HPDE6-E6E7 (cell line): ENCODE measurements around the gene GDPGP1.
A peak's percentile ranks its signal among the peaks of the same experiment; 100 is the strongest.
"Not testable (repeated sequence)": the region's sequence is repeated elsewhere in the genome, so short reads cannot be mapped to it uniquely, and the experiment has no call there.

ENCODE experiments used
- DNase-seq: peaks from one replicate; pipeline ENCODE4 v3.0.0; 2011; ENCODE audit warnings: missing footprints; ENCODE audit errors: extremely low spot score

GDPGP1 gene

DNA sequence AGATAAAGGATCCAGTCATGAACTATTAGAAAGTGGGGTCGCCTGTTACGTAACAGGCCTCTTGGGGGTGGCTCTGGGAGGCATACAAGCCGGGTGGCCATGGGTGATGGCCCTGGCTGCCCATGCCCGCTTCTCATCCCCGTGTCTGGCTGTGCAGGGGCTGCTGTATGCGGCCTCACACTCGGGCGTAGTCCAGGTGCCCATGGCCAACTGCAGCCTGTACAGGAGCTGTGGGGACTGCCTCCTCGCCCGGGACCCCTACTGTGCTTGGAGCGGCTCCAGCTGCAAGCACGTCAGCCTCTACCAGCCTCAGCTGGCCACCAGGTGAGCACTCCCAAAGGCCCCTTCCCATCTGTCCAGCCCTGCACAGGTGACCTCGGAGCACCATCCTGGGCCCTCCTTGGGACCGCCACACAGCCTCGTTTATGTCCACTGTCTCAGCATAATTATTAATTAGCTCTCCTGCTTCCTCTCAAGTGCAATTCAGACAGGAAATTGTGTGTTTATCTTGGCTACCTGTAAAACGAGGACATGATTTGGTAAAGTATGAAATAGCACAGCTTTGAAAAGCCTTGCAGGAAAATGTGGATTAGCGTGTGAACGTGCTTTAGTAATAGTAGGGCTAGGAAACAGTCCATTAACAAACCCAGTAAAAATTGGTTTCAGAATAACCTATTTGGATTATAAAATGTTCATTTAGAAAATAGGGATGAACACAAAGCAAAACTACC is 8.3 kb upstream of the GDPGP1 start:
- no peak for DNase-seq

DNA sequence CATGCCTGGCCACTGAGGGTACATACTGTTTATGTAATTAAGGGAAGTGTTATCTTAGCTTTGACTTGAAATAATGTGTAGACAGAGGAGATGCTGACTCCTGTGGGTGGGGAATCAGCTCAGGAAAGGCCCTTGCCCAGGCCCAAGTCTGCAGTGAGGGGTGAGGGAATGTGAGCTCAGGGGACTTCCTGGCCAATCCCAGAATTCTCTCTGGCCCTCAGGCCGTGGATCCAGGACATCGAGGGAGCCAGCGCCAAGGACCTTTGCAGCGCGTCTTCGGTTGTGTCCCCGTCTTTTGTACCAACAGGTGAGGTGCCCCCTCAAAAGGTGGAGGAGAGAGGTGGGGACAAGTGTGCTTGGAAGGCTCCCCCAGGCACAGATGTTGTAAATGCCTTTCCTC is 6.7 kb upstream of the GDPGP1 start:
- no peak for DNase-seq

GRCh38 chr15:90227816-90228772 is 5.9 kb upstream of the GDPGP1 start:
- no peak for DNase-seq

DNA sequence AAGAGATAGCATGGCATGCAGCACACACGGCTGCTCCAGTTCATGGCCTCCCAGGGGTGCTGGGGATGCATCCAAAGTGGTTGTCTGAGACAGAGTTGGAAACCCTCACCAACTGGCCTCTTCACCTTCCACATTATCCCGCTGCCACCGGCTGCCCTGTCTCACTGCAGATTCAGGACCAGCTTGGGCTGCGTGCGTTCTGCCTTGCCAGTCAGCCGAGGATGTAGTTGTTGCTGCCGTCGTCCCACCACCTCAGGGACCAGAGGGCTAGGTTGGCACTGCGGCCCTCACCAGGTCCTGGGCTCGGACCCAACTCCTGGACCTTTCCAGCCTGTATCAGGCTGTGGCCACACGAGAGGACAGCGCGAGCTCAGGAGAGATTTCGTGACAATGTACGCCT is 5.0 kb upstream of the GDPGP1 start:
- DNase-seq: no peak

- no peak for DNase-seq
Observed at GRCh38 chr15:90230071-90230494, 3.9 kb upstream of the GDPGP1 start.

- no peak for DNase-seq
Observed at GRCh38 chr15:90230610-90231009, 3.4 kb upstream of the GDPGP1 start.

DNA sequence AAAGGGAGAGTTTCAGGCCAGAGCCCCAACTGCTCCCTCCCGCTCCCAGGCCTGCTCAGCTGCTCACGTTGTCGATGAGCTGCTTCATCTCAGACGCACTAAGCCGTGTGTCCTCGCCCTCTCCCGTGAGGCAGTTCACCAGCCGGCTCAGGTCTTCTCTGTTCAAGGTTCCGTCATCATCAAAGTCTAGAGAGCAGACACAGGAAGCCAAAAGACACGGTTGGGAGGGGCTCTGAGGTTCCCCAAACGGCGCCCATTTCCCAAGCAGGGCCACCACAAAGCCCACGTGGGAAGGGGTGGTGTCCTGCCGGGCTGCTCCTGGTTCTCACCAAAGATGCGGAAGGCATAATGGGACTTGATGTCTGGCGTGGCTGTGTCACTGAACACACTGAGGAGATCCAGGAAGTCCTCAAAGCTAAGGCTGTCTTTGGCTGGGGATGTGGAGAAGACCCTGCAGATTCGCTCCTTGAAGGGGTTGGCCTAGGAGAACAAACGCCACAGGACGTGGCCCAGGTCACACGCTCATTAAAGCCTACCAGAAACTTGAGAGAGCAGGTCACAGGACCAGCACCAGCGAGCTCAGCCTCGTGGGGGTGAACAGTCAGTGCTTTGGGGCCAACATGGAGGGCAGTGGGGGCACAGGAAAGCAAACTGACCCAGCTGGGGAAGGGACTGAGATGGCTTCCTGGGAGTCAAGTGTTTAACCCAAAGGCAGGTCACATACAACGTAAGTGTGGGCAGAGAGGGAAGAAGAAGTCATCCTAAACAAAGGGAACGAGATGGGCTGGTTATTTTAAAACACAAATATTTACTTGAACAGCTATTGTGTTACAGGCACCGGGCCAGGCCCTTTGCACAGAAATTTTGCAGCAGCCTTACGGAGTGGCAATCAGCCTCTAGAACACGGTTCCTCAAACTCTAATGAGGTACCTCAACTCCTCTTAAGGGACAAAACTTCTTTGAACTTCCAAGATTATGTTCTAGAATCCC is 2.7 kb upstream of the GDPGP1 start:
- DNase-seq: no peak

- DNase-seq: no peak
Observed at GRCh38 chr15:90232196-90232595, 1.8 kb upstream of the GDPGP1 start.

GRCh38 chr15:90232941-90233386 is 1.0 kb upstream of the GDPGP1 start:
- DNase-seq: no peak

- DNase-seq: no peak
Observed at GRCh38 chr15:90233387-90234095, 468 bp upstream of the GDPGP1 start, which contains the start of gene CIB1. Gene CIB1, minus strand, starts transcription at chr15:90233941. Its CDS starts 56 bp downstream, at chr15:90233885.

GRCh38 chr15:90239371-90239770 is 5.4 kb downstream of the GDPGP1 start:
- no peak for DNase-seq

DNA sequence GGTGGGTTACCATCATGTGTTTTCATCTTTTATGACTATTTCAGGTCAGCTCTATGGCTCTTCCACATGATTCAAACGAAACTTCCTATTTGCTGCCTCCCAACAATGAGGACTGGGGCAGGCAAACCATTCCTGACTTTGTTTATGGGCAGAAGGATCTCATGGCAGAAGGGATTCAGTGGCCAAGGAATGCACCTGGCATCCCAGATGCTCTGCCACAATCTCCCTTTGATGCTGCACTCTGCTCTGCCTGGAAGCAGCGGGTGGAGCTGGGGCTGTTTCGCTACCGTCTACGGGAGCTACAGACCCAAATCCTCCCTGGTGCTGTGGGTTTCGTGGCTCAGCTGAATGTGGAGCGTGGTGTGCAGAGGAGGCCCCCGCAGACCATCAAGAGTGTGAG is 6.8 kb downstream of the GDPGP1 start:
- no peak for DNase-seq

DNA sequence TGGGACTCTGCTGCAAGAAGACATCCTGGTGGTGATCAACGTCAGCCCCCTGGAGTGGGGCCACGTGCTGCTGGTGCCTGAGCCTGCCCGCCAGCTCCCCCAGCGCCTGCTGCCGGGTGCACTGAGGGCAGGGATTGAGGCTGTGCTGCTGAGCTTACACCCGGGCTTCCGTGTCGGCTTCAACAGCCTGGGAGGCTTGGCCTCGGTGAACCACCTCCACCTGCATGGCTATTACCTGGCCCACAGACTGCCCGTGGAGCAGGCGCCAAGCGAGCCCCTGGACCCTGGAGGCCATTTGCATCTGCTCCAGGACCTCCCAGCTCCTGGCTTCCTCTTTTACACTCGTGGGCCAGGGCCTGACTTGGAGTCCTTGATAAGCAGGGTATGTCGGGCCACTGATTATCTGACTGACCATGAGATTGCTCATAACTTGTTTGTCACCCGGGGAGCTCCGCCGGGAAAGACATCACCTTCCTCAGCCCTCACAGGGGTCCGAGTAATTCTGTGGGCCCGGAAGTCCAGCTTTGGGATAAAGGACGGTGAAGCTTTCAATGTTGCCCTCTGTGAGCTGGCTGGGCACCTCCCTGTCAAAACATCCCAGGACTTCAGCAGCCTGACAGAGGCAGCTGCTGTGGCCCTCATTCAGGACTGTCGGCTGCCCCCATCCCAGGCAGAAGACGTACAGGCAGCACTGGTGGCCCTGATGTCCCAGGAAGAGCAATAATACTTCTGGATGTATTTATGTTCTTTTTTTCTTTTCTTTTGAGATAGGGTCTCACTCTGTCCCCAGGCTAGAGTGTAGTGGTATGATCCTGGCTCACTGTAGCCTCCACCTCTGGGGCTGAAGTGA is 7.6 kb downstream of the GDPGP1 start:
- no peak for DNase-seq

- no peak for DNase-seq
Observed at GRCh38 chr15:90243943-90244639, 10.1 kb downstream of the GDPGP1 start.

DNA sequence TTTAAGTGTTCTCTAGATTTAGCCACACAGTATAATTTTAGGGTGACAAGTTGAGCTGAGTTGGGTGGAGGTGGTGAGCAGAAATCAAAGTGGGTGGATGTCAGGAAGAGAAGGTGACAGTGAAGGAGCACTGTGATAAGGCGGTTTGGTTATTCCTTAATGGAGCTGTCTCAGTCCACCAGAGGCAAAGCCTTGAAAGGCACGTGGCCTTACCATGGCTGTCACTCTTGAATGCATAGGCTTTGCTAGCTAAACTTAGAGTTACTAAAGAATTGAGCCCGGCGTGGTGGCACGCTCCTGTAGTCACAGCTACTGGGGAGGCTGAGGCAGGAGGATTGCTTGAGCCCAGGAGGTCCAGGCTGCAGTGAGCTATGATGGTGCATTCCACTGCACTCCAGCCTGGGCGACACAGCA is 14.8 kb downstream of the GDPGP1 start:
- DNase-seq: no peak

- peak; percentile 72 for DNase-seq
Observed at GRCh38 chr15:90249203-90249863, 15.3 kb downstream of the GDPGP1 start, which contains the start of gene TTLL13. Gene TTLL13, plus strand, starts transcription at chr15:90249556. Its CDS starts 1,075 bp downstream, at chr15:90250631.

DNA sequence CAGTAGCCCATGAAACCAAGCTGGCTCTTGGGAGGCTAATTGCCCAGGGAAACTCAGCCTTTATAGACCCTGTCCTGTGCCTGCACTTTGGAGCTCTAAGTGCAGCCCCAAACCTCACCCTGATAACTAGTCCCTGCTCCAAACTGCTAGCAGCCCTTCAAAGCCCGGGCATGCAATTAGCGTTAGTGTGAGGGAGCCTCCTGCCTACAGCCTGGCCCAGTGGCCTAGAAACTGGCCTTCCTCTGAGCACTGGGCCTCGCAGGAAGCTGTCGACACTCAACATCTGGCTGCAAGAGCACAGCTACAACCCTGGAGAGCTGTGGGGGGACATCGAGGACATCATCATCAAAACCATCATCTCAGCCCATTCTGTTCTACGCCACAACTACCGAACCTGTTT is 23.8 kb downstream of the GDPGP1 start:
- no peak for DNase-seq

- no peak for DNase-seq
Observed at GRCh38 chr15:90259524-90259923, 25.5 kb downstream of the GDPGP1 start.

GRCh38 chr15:90260731-90261130 is 26.7 kb downstream of the GDPGP1 start:
- DNase-seq: not testable (repeated sequence)
